Upper lobe of left lung (tissue), 4 donors: Measurements from ENCODE around the gene PRPF18.

Source experiments
- CTCF ChIP-seq, 6 experiments: fragments of 450-650 bp in 4 of 6; fragments of 200-600 bp in 2 of 6; sonication (generic) in 2 of 6; IDR thresholded peaks; one replicate each; pipeline ENCODE4 v1.5.1; 2016 to 2019; ENCODE audit warnings: antibody characterized with exemption in 6 of 6
- EP300 ChIP-seq, 4 donors: sonication (generic); formaldehyde crosslinking; IDR thresholded peaks; one replicate each; pipeline ENCODE4 v1.5.1; 2017; ENCODE audit warnings: antibody characterized with exemption in 4 of 4, control low read depth in 2 of 4
- POLR2AphosphoS5 ChIP-seq, 2 donors: sonication (generic); formaldehyde crosslinking; IDR thresholded peaks; one replicate each; pipeline ENCODE4 v1.5.1; 2017; ENCODE audit warnings: antibody characterized with exemption in 2 of 2

GRCh38 chr10:13592306-13592705 is 5.5 kb downstream of the PRPF18 start:
- no peak for TF ChIP-seq EP300 (IDR thresholded peaks at IDR 0.05)
- no peak for TF ChIP-seq CTCF (IDR thresholded peaks at IDR 0.05)
- no peak for TF ChIP-seq POLR2AphosphoS5 (IDR thresholded peaks at IDR 0.05)
